Fibroblast of lung (primary cell): ENCODE measurements around the gene OR52H1. TPM values are rescaled to one million over a fixed set of nuclear protein-coding genes. Genes with fewer than 3 reads are reported as not detected.

ENCODE experiments used
- DNase-seq, 2 donors: peaks; one replicate each; pipeline versions ENCODE4 v3.0.0 to v3.0.0-alpha.2; 2010; ENCODE audit warnings: low read depth in 2 of 2
- H2AFZ ChIP-seq: 2 replicates; pipeline ENCODE4 v1.5.1; 2012; ENCODE audit warnings: low read length, control low read depth, inconsistent platforms
- H3K27ac ChIP-seq: 2 replicates; pipeline ENCODE4 v1.5.1; 2011; ENCODE audit warnings: low read length, control low read depth; ENCODE audit not compliant: insufficient read depth
- H3K27me3 ChIP-seq: 2 replicates; pipeline ENCODE4 v1.5.1; 2011; ENCODE audit warnings: mild to moderate bottlenecking, low read length; ENCODE audit not compliant: control insufficient read depth, insufficient read depth
- H3K36me3 ChIP-seq: 2 replicates; pipeline ENCODE4 v1.5.1; 2011; ENCODE audit warnings: low read length; ENCODE audit not compliant: control insufficient read depth, insufficient read depth
- H3K4me1 ChIP-seq: 2 replicates; pipeline ENCODE4 v1.5.1; 2011; ENCODE audit warnings: low read length; ENCODE audit not compliant: control insufficient read depth, insufficient read depth; ENCODE audit errors: extremely low read depth
- H3K4me2 ChIP-seq: 2 replicates; pipeline ENCODE4 v1.5.1; 2011; ENCODE audit warnings: low read length, control low read depth; ENCODE audit not compliant: insufficient read depth; ENCODE audit errors: extremely low read depth
- H3K4me3 ChIP-seq, 4 experiments: fragments of 200-600 bp in 1 of 4; sonication (generic) in 1 of 4; replicated peaks in 1 of 4; 2 replicates each; pipeline ENCODE4 v1.5.1; 2011 to 2016; ENCODE audit warnings: low read length in 4 of 4, low read depth in 3 of 4, mild to moderate bottlenecking in 3 of 4, control low read depth in 2 of 4, inconsistent platforms in 1 of 4, mixed read lengths in 1 of 4; ENCODE audit not compliant: insufficient read depth in 1 of 4; ENCODE audit errors: control extremely low read depth in 1 of 4
- H3K79me2 ChIP-seq: 2 replicates; pipeline ENCODE4 v1.5.1; 2012; ENCODE audit warnings: mild to moderate bottlenecking, low read length, inconsistent platforms; ENCODE audit not compliant: control insufficient read depth, insufficient read depth
- H3K9ac ChIP-seq: 2 replicates; pipeline ENCODE4 v1.5.1; 2011; ENCODE audit warnings: mild to moderate bottlenecking, low read length, control low read depth; ENCODE audit not compliant: insufficient read depth
- H3K9me3 ChIP-seq: 2 replicates; pipeline ENCODE4 v1.5.1; 2012; ENCODE audit warnings: low read depth, low read length; ENCODE audit not compliant: control insufficient read depth, insufficient read depth
- H4K20me1 ChIP-seq: 2 replicates; pipeline ENCODE4 v1.5.1; 2011; ENCODE audit warnings: low read length; ENCODE audit not compliant: control insufficient read depth, insufficient read depth; ENCODE audit errors: extremely low read depth
- CTCF ChIP-seq, 2 donors: IDR thresholded peaks in 1 of 2; conservative IDR thresholded peaks in 1 of 2; 1 replicate in 1 of 2; 2 replicates in 1 of 2; pipeline ENCODE4 v1.5.1; 2011 to 2012; ENCODE audit warnings: low read length in 2 of 2, control low read depth in 1 of 2, inconsistent platforms in 1 of 2, low read depth in 1 of 2, mild to moderate bottlenecking in 1 of 2
- EZH2 ChIP-seq: IDR thresholded peaks from 2 replicates; pipeline ENCODE4 v1.5.1; 2012; ENCODE audit warnings: low read length, control low read depth, mild to moderate bottlenecking; ENCODE audit errors: missing control alignments
- polyA plus RNA-seq, 2 donors: library from polyadenylated mRNA; depleted of rRNA in 1 of 2; stranded (reverse) in 1 of 2; unstranded in 1 of 2; fragments of >200 nt; gene quantifications; 2 replicates each; pipeline ENCODE4 v1.2.1, GENCODE V29; 2011 to 2012; ENCODE audit warnings: missing spikeins in 1 of 2
- total RNA-seq: library from RNA; depleted of rRNA; stranded (reverse); fragments of >200 nt; gene quantifications from 2 replicates; pipeline ENCODE4 v1.2.1, GENCODE V29; 2014

The OR52H1 gene
- total and polyA plus RNA-seq, 2 donors (not counting 1 experiment from before 2014, with no cell fraction given) = 0.50 TPM; not detected in 1

GRCh38 chr11:5499671-5500070, 48.7 kb downstream of the OR52H1 start:
- no peak for DNase-seq
- Histone ChIP-seq H4K20me1 (no peaks in the 10 kb centered on the region), H3K9ac (no peak overlapping the region), H3K27ac (no peak overlapping the region), H3K36me3 (no peaks in the 10 kb centered on the region), H3K79me2 (no peaks in the 10 kb centered on the region), H3K4me2 (no peak overlapping the region), H3K27me3 (no peaks in the 10 kb centered on the region), H3K4me1 (no peaks in the 10 kb centered on the region), H3K4me3 (no peak overlapping the region), H2AFZ (no peak overlapping the region), H3K9me3 (no peaks in the 10 kb centered on the region)
- TF ChIP-seq EZH2 (no peak), CTCF (conservative IDR thresholded peaks at IDR 0.05 in 1 of 2, IDR thresholded peaks at IDR 0.05 in 1 of 2; ENCODE audit: low read depth in 1 of 2, low read length in 2 of 2) (no peak)

Other genes with a start within 250 kb of the OR52H1 start
- 0.17 TPM in 1 of 2 replicates, not detected in the other for gene OR51B4, start 246.6 kb downstream of the OR52H1 start, total RNA-seq
- gene OR51B4, start 246.6 kb downstream of the OR52H1 start, polyA plus RNA-seq = not detected in 2 replicates
- gene OR51B2, start 224.2 kb downstream of the OR52H1 start, total RNA-seq = not detected in 2 replicates
- gene OR51B2, start 224.2 kb downstream of the OR52H1 start, polyA plus RNA-seq = not detected in 2 replicates
- 0.17 and 0.26 TPM in 2 replicates for gene OR51B5, start 205.0 kb downstream of the OR52H1 start, total RNA-seq
- 0.06 TPM in 1 of 2 replicates, not detected in the other for gene OR51B5, start 205.0 kb downstream of the OR52H1 start, polyA plus RNA-seq
- not detected in 2 replicates for gene OR51B6, start 197.0 kb downstream of the OR52H1 start, total RNA-seq
- gene OR51B6, start 197.0 kb downstream of the OR52H1 start, polyA plus RNA-seq = not detected in 2 replicates
- gene OR51M1, start 164.7 kb downstream of the OR52H1 start, total RNA-seq = not detected in 2 replicates
- gene OR51M1, start 164.7 kb downstream of the OR52H1 start, polyA plus RNA-seq = 0.06 TPM in 1 of 2 replicates, not detected in the other
- not detected in 2 replicates for gene OR51Q1, start 126.4 kb downstream of the OR52H1 start, total RNA-seq
- gene OR51Q1, start 126.4 kb downstream of the OR52H1 start, polyA plus RNA-seq = not detected in 2 replicates
- 0.17 and 0.26 TPM in 2 replicates for gene OR51I1, start 107.0 kb downstream of the OR52H1 start, total RNA-seq
- not detected in 2 replicates for gene OR51I1, start 107.0 kb downstream of the OR52H1 start, polyA plus RNA-seq
- gene OR51I2, start 99.2 kb downstream of the OR52H1 start, total RNA-seq = under 0.01 TPM in 1 of 2 replicates, not detected in the other
- not detected in 2 replicates for gene OR51I2, start 99.2 kb downstream of the OR52H1 start, polyA plus RNA-seq
- gene OR52D1, start 59.9 kb downstream of the OR52H1 start, total RNA-seq = not detected in 2 replicates
- not detected in 2 replicates for gene OR52D1, start 59.9 kb downstream of the OR52H1 start, polyA plus RNA-seq
- gene UBQLN3, start 38.6 kb downstream of the OR52H1 start, total RNA-seq = 0.17 TPM in 1 of 2 replicates, not detected in the other
- not detected in 2 replicates for gene UBQLN3, start 38.6 kb downstream of the OR52H1 start, polyA plus RNA-seq
- under 0.01 and 0.17 TPM in 2 replicates for gene UBQLNL, start 31.8 kb downstream of the OR52H1 start, total RNA-seq
- 0.09 and 0.10 TPM in 2 replicates for gene UBQLNL, start 31.8 kb downstream of the OR52H1 start, polyA plus RNA-seq
- not detected in 2 replicates for gene OR52B6, start 32.3 kb upstream of the OR52H1 start, total RNA-seq
- gene OR52B6, start 32.3 kb upstream of the OR52H1 start, polyA plus RNA-seq = not detected in 2 replicates
- gene TRIM6, start 48.1 kb upstream of the OR52H1 start, total RNA-seq = 4.9 and 8.6 TPM in 2 replicates
- 8.2 and 13.8 TPM in 2 replicates for gene TRIM6, start 48.1 kb upstream of the OR52H1 start, polyA plus RNA-seq
- 11.3 and 17.8 TPM in 2 replicates for gene TRIM34, start 76.5 kb upstream of the OR52H1 start, total RNA-seq
- 13.6 and 18.5 TPM in 2 replicates for gene TRIM34, start 76.5 kb upstream of the OR52H1 start, polyA plus RNA-seq
- gene TRIM5, start 136.5 kb upstream of the OR52H1 start, total RNA-seq = 43.4 and 47.9 TPM in 2 replicates
- gene TRIM5, start 136.5 kb upstream of the OR52H1 start, polyA plus RNA-seq = 26.8 and 32.4 TPM in 2 replicates
- 94.8 and 112 TPM in 2 replicates for gene TRIM22, start 141.2 kb upstream of the OR52H1 start, total RNA-seq
- gene TRIM22, start 141.2 kb upstream of the OR52H1 start, polyA plus RNA-seq = 74.3 and 108 TPM in 2 replicates
- gene OR56B1, start 187.9 kb upstream of the OR52H1 start, total RNA-seq = not detected in 2 replicates
- not detected in 2 replicates for gene OR56B1, start 187.9 kb upstream of the OR52H1 start, polyA plus RNA-seq
- gene OR52N4, start 205.7 kb upstream of the OR52H1 start, total RNA-seq = 0.33 TPM in 1 of 2 replicates, not detected in the other
- 0.08 TPM in 1 of 2 replicates, not detected in the other for gene OR52N4, start 205.7 kb upstream of the OR52H1 start, polyA plus RNA-seq
- gene OR52N5, start 234.8 kb upstream of the OR52H1 start, total RNA-seq = not detected in 2 replicates
- gene OR52N5, start 234.8 kb upstream of the OR52H1 start, polyA plus RNA-seq = not detected in 2 replicates
- gene OR52N1, start 242.7 kb upstream of the OR52H1 start, total RNA-seq = not detected in 2 replicates
- not detected in 2 replicates for gene OR52N1, start 242.7 kb upstream of the OR52H1 start, polyA plus RNA-seq